Lower leg skin (tissue), 3 donors: ENCODE measurements around the gene RNF14.

Experiments
- CTCF ChIP-seq, 3 donors: fragments of 450-650 bp; IDR thresholded peaks; one replicate each; pipeline ENCODE4 v1.5.1; 2016; ENCODE audit warnings: antibody characterized with exemption in 3 of 3, mild to moderate bottlenecking in 3 of 3, moderate library complexity in 2 of 3
- POLR2A ChIP-seq, 2 donors: fragments of 450-650 bp; IDR thresholded peaks; one replicate each; pipeline ENCODE4 v1.6.1; 2016 to 2017; ENCODE audit warnings: antibody characterized with exemption in 2 of 2, mild to moderate bottlenecking in 1 of 2, moderate library complexity in 1 of 2

- no peak for TF ChIP-seq CTCF (IDR thresholded peaks at IDR 0.05)
- no peak for TF ChIP-seq POLR2A (IDR thresholded peaks at IDR 0.05)
These were observed 25.7 kb downstream of the RNF14 start for GRCh38 chr5:141994511-141995136.
